ENCODE measurements around the gene PROZ. TPM values are rescaled to one million over a fixed set of nuclear protein-coding genes. Genes with fewer than 3 reads are reported as not detected.
A peak's percentile ranks its signal among the peaks of the same experiment; 100 is the strongest.

The PROZ gene
- total RNA-seq, 1 donor from 2014 or later: not detected

DNA sequence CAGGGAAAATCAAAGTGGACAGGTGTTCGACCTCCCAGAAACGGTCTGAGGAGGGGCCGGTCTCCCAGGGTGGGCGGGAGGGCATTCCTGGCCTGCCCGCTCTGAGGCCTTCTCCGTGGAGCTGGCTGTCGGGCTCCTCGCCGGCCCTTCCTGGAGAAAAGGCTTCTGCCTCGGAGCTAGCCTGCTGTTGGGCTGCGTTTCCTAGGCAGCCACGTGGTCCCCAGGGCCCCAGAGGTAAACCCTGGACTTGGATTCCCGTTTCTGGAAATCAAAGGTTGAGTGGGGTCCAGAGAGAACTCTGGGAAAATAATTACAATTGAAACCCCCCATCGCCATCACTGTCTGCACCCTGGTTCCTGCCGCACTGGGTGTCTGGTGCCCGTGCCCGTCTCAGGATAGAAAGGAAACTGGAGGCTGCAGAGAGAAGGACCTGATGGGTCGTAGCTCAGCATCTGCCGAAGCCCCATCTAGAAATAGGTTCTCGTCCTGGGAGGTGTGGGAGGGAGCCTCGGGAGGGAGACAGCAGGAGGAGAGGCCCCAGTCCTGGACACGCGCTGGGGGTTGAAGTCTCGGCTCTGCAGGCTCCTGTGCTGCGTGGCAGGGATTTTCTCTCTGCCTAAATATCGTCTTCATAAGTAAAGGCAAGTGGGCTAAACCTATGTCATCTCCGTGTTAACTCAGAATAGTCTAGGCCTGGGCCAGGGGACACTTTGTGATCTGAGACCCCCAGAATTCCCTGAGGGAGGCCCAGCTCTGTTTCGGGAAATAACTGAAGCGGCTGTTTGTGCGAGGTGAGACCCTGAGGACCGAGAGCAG, 7.7 kb upstream of the PROZ start:
- intact Hi-C loops (cut with micrococcal nuclease): no loop called here
- peak overlapping the region; percentile 26 for H3K4me3 Mint-ChIP-seq (ENCODE audit: low read depth)
- peaks cover 28% of the 10 kb centered on the region for H3K27me3 Mint-ChIP-seq (ENCODE audit: low read depth)
- DNase-seq (ENCODE audit: low spot score): no peak
- peaks cover 9% of the 10 kb centered on the region for H3K36me3 Mint-ChIP-seq (ENCODE audit: low read depth)
- no peak overlapping the region for H3K27ac Mint-ChIP-seq
- H3K9me3 Mint-ChIP-seq: peaks cover 11% of the 10 kb centered on the region
- H3K4me1 Mint-ChIP-seq (ENCODE audit: low read depth): peaks cover 14% of the 10 kb centered on the region

DNA sequence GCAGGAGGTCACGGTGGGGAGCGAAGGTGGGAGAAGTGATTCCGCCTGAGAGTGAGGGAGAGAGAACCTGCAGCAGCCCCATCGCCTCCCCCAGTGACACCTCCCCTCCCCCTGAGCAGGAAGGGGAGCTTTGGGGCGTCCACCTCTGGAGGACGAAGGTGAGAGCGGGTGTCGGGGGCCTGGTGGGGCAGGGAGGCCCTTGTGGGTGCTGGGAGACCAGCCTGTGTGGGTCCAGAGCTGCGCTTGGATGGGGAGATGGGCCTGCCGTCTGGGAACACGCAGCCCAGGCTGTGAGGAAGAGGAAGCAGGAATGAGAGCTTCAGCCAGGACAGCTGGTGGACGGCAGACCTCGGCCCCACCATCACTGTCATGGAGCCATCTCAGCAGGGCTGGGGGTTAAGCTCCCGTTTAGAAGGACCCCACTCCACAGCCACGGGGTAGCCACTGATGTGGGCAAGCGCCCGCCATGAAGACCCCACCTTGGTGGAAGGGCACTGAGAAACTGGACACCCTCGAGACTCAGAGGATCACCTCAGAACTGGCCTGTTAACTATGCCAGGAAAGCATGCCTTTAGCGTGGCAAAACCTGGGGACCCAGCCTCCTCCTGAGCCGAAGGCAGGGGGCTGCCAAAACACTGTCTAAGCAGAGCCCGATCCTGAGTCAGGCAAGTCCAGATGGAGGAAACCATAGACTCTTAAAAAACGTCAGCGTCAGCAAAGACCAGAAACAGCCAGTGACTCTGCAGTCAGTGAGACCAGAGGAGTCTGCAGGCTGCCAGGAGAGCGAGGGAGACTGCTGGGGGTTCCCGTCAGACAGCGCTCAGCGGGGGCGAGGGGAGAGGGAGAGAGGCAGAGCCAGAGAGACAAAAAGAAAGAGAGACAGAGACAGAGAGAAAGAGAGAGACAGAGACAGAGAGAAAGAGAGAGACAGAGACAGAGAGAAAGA, 6.4 kb upstream of the PROZ start:
- Mint-ChIP-seq H3K9me3 (peaks cover 14% of the 10 kb centered on the region), H3K27me3 (ENCODE audit: low read depth) (peaks cover 28% of the 10 kb centered on the region), H3K4me3 (ENCODE audit: low read depth) (peak overlapping the region; percentile 80), H3K27ac (no peak overlapping the region), H3K36me3 (ENCODE audit: low read depth) (peaks cover 9% of the 10 kb centered on the region), H3K4me1 (ENCODE audit: low read depth) (peaks cover 14% of the 10 kb centered on the region)
- no peak for DNase-seq (ENCODE audit: low spot score)
- intact Hi-C loops (cut with micrococcal nuclease): no loop called here

DNA sequence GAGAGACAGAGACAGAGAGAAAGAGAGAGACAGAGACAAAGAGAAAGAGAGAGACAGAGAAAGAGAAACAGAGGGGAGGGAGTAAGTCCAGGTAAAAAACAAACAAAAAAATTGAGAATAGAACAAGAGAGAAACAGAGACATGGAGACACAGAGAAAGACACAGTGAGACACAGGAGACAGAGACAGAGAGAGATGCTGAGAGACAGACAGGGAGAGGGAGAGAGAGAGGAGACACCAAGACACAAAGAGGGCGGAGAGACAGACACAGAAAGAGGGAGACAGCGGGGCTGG, 5.8 kb upstream of the PROZ start:
- no peak for DNase-seq (ENCODE audit: low spot score)
- H3K27me3 Mint-ChIP-seq (ENCODE audit: low read depth): peaks cover 31% of the 10 kb centered on the region
- H3K4me3 Mint-ChIP-seq (ENCODE audit: low read depth): peak overlapping the region; percentile 80
- H3K36me3 Mint-ChIP-seq (ENCODE audit: low read depth): peaks cover 9% of the 10 kb centered on the region
- peak overlapping the region; percentile 59 for H3K27ac Mint-ChIP-seq
- H3K9me3 Mint-ChIP-seq: peaks cover 18% of the 10 kb centered on the region
- intact Hi-C loops (cut with micrococcal nuclease): no loop called here
- H3K4me1 Mint-ChIP-seq (ENCODE audit: low read depth): peaks cover 14% of the 10 kb centered on the region

DNA sequence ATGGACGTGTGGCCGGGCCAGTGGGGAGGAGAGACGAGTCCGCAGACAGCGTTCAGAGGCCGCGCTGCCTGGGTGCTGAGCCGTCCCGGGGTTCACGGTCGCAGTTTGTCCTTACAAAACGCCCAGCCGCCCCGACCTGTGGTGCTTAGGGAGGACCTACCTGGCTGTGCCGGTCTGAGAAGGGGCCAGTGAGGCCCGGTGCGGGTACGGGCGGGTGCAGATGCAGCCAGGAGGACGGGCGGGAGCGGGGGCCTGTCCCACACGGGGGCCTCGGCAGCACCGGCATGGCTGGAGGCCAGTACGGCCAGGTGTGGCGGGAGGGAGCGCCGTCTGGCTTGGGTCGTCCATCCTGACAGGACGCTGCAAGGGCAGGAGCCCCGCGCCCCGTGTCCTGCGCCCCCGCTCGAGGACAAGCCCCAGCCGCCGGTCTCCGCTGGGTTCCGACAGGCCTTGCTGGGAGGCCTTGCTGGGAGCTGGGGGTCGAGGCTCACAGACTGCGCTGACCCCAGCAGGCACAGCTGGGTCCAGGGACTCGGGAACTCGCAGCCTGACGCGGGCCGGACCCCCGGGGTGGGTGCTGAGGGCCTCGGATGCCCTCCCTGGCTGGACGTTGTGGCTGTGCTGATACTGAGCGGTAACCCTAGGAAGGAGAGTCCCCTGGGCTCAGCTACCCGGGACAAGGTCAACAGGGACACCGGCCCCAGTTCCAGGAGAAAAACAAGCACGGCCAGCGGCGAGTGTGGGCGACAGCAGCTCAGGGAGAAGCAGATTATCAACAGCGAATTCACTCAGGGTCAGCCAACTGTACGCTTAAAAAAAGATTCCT, 5.3 kb upstream of the PROZ start:
- Mint-ChIP-seq H3K9me3 (peaks cover 18% of the 10 kb centered on the region), H3K4me1 (ENCODE audit: low read depth) (peaks cover 14% of the 10 kb centered on the region), H3K4me3 (ENCODE audit: low read depth) (peak overlapping the region; percentile 80), H3K27me3 (ENCODE audit: low read depth) (peaks cover 31% of the 10 kb centered on the region), H3K27ac (peak overlapping the region; percentile 59), H3K36me3 (ENCODE audit: low read depth) (peaks cover 9% of the 10 kb centered on the region)
- intact Hi-C loops (cut with micrococcal nuclease): no loop called here
- DNase-seq (ENCODE audit: low spot score): no peak

DNA sequence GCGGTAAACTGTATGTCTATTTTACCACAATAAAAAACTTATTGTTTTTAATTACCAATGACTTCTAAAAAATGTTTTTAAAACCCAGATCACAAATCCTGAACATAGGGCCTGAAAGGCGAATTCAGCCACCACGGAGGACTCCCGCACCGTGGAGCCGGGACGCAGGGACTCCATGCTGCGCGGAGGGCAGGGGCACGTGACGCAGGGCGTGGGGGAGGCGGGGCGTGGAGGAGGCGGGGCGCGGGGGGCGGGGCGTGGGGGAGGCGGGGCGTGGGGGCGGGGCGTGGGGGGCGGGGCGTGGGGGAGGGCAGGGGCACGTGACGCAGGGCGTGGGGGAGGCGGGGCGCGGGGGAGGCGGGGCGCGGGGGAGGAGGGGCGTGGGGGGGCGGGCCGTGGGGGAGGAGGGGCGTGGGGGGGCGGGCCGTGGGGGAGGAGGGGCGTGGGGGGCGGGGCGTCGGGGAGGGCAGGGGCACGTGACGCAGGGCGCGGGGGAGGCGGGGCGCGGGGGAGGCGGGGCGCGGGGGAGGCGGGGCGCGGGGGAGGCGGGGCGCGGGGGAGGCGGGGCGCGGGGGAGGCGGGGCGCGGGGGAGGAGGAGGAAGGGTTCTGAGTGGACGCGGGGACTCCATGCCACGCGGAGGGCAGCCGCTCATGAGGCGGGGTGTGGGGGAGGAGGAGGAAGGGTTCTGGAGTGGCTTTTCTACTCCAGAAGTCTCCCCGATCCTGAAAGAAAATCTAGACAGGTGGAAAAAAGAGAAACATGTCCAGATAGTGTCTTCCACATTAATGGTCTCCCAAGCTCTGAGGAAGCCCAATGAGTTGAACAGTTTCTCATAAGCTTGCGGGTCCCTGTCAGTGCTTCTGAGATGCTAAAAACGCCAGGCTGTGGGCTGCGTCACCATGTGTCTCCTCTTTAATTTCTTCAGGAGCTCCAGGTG, 4.4 kb upstream of the PROZ start:
- H3K4me1 Mint-ChIP-seq (ENCODE audit: low read depth): peaks cover 14% of the 10 kb centered on the region
- H3K27ac Mint-ChIP-seq: no peak overlapping the region
- DNase-seq (ENCODE audit: low spot score): peak; percentile 43
- H3K27me3 Mint-ChIP-seq (ENCODE audit: low read depth): peaks cover 31% of the 10 kb centered on the region
- intact Hi-C loops (cut with micrococcal nuclease): loop anchor here (2.0 kb wide), 1 partner anchor 55 kb away; the partner anchor contains the start of genes CUL4A and PCID2
- H3K9me3 Mint-ChIP-seq: peaks cover 18% of the 10 kb centered on the region
- peaks cover 9% of the 10 kb centered on the region for H3K36me3 Mint-ChIP-seq (ENCODE audit: low read depth)
- H3K4me3 Mint-ChIP-seq (ENCODE audit: low read depth): peak overlapping the region; percentile 68

DNA sequence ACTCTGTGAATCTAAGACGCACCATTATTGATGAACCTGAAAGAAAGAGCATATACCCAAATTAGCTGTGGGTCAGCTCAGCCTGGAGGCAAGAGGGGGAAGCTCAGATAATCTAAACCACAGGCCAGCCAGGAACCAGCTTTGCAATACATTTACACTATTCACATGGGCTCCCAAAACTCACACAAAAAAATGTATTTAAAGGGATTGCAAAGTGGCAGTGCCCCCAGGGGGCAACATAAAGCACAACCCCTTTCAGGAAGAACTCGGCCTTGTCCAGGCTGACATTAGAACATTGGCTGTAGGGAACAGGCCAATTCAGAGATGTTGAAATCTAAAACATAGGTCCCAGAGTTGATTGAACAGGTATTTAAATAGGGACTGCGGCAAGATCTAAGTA, 3.2 kb upstream of the PROZ start:
- H3K4me1 Mint-ChIP-seq (ENCODE audit: low read depth): peaks cover 18% of the 10 kb centered on the region
- no peak overlapping the region for H3K27ac Mint-ChIP-seq
- intact Hi-C loops (cut with micrococcal nuclease): loop anchor here (2.0 kb wide), 1 partner anchor 54 kb away; the partner anchor contains the start of genes CUL4A and PCID2

DNA sequence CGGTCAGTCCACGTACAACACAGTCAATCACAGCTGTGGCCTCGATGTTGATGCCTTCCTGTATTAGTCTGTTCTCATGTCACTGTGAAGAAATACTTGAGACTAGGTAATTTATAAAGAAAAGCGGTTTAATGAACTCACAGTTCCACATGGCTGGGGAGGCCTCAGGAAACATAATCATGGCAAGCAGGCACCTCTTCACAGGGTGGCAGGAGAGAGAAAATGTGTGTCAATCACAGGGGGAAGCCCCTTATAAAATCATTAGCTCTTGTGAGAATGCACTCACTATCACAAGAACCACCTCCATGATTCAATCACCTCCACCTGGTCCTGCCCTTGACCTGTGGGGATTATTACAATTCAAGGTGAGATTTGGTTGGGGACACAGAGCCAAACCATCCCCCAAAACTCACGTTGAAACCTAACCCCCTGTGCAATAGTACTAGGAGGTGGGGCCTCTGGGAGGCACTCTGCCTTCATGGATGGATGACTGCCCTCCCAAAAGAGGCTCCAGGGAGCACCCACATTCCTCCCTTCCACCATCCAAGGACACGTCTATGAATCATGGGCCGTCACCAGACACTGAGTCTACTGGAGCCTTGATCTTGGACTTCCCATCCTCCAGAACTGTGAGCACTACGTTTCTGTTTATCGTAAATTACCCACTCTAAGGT, 2.3 kb upstream of the PROZ start:
- peaks cover 25% of the 10 kb centered on the region for H3K4me1 Mint-ChIP-seq (ENCODE audit: low read depth)
- peaks cover 9% of the 10 kb centered on the region for H3K36me3 Mint-ChIP-seq (ENCODE audit: low read depth)
- intact Hi-C loops (cut with micrococcal nuclease): loop anchor here (2.0 kb wide), 1 partner anchor 53 kb away; the partner anchor contains the start of genes CUL4A and PCID2
- H3K27me3 Mint-ChIP-seq (ENCODE audit: low read depth): peaks cover 28% of the 10 kb centered on the region
- no peak overlapping the region for H3K27ac Mint-ChIP-seq
- DNase-seq (ENCODE audit: low spot score): no peak
- no peak overlapping the region for H3K4me3 Mint-ChIP-seq (ENCODE audit: low read depth)
- H3K9me3 Mint-ChIP-seq: peaks cover 18% of the 10 kb centered on the region

More for the DNA sequence above, 3.2 kb upstream of the PROZ start:
- peaks cover 18% of the 10 kb centered on the region for H3K9me3 Mint-ChIP-seq
- H3K36me3 Mint-ChIP-seq (ENCODE audit: low read depth): peaks cover 9% of the 10 kb centered on the region
- H3K27me3 Mint-ChIP-seq (ENCODE audit: low read depth): peaks cover 31% of the 10 kb centered on the region
- no peak for DNase-seq (ENCODE audit: low spot score)
- H3K4me3 Mint-ChIP-seq (ENCODE audit: low read depth): no peak overlapping the region

DNA sequence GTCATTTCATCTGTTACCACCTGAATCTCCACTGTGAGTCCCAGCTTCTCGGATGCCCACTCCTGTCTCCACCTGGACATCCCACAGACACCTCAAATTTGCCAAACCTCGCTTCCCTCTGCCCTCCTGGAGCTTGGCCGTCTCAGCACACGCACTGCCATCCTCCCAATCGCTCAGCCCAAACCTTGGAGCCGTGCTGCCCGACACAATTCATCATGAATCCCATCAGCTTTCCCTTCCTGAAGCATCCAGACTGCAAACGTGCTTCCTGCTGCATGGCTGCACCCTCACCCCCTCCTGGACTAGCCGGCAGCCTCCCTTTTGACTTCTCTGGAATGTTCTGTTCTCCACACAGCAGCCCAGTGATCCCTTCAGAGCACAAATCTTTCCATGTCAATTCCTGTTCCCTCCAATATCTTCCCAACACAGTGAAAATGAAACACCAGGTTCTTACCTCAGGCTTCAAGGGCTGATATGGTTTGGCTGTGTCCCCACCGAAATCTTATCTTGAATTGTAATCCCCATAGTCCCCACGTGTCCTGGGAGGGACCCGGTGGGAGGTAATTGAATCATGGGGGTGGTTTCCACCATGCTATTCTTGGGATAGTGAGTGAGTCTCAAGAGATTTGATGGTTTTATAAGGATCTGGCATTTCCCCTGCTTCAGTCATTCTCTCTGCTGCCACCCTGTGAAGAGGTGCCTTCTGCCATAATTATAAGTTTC, 1.1 kb upstream of the PROZ start:
- H3K4me3 Mint-ChIP-seq (ENCODE audit: low read depth): no peak overlapping the region
- peaks cover 17% of the 10 kb centered on the region for H3K27me3 Mint-ChIP-seq (ENCODE audit: low read depth)
- DNase-seq (ENCODE audit: low spot score): no peak
- peaks cover 18% of the 10 kb centered on the region for H3K9me3 Mint-ChIP-seq
- H3K27ac Mint-ChIP-seq: no peak overlapping the region
- peaks cover 9% of the 10 kb centered on the region for H3K36me3 Mint-ChIP-seq (ENCODE audit: low read depth)
- intact Hi-C loops (cut with micrococcal nuclease): no loop called here
- H3K4me1 Mint-ChIP-seq (ENCODE audit: low read depth): peaks cover 25% of the 10 kb centered on the region

DNA sequence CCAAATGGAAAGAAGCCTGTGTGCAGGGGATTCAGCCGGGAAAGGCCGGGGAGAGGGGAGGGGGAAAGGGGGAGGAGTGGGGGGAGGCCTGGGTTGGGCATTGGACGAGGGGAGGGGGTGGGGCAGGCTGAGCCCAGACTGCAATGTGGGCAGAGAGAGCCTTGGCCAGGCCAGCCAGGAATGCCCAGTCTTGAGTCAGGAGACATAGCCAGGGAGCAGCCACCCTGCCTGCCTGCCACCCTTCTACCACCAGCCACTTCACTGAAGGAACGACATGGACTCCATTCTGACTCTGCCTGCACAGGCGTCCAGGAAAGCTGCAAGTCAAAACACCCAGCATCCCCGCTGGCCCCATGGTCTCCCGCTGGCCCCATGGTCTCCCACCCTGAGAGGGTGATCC, 498 bp downstream of the PROZ start:
- Mint-ChIP-seq H3K4me1 (ENCODE audit: low read depth) (peaks cover 24% of the 10 kb centered on the region), H3K4me3 (ENCODE audit: low read depth) (no peak overlapping the region)
- intact Hi-C loops (cut with micrococcal nuclease): no loop called here

DNA sequence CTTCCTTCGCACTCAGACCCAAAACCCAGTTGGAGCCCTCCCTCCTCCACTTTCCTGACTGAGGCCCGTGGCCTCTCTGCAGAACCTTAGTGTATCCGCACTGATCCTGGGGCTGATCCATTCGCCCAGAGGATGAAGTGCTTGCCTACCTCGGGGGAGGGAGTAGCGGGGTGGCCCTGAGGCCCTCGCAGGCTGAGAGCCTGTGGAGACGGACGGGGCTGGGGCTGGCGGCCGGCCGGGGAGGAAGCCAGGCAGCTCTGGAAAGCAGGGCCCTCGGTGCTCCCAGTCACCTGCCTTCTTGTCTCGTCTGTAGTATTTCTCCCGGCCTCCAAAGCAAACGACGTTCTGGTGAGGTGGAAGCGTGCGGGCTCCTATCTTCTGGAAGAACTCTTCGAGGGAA, 1.3 kb downstream of the PROZ start:
- no peak for DNase-seq (ENCODE audit: low spot score)

More for the DNA sequence above, 498 bp downstream of the PROZ start:
- Mint-ChIP-seq H3K9me3 (peaks cover 18% of the 10 kb centered on the region), H3K36me3 (ENCODE audit: low read depth) (peaks cover 6% of the 10 kb centered on the region), H3K27me3 (ENCODE audit: low read depth) (peaks cover 11% of the 10 kb centered on the region), H3K27ac (no peak overlapping the region)
- DNase-seq (ENCODE audit: low spot score): no peak

DNA sequence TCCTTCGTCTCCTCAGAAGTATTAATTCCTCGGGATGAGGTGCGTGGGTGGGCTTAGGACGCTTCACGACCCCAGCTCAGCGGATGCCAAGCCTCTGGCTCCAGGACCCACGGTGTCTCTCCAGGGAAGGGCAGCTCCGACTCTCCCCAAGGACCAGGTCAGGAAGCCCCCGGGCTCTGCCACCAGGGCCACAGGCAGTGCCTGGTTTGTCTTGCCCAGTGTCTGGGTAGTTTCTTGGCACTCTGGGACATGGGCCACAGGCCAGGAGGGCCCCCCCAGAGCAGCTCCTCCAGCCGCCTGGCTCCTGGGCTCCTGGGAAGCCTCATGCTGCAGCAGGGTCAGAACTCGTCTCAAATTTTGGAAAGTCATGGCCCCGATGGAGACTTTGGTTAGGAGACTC, 2.5 kb downstream of the PROZ start:
- peaks cover 4% of the 10 kb centered on the region for H3K27me3 Mint-ChIP-seq (ENCODE audit: low read depth)
- DNase-seq (ENCODE audit: low spot score): no peak

More for the DNA sequence above, 1.3 kb downstream of the PROZ start:
- H3K4me3 Mint-ChIP-seq (ENCODE audit: low read depth): no peak overlapping the region
- peaks cover 11% of the 10 kb centered on the region for H3K27me3 Mint-ChIP-seq (ENCODE audit: low read depth)
- peaks cover 22% of the 10 kb centered on the region for H3K4me1 Mint-ChIP-seq (ENCODE audit: low read depth)
- H3K27ac Mint-ChIP-seq: no peak overlapping the region
- H3K9me3 Mint-ChIP-seq: peaks cover 17% of the 10 kb centered on the region
- intact Hi-C loops (cut with micrococcal nuclease): no loop called here
- H3K36me3 Mint-ChIP-seq (ENCODE audit: low read depth): peaks cover 6% of the 10 kb centered on the region

More for the DNA sequence above, 2.5 kb downstream of the PROZ start:
- Mint-ChIP-seq H3K36me3 (ENCODE audit: low read depth) (no peaks in the 10 kb centered on the region), H3K9me3 (peaks cover 4% of the 10 kb centered on the region), H3K27ac (peak overlapping the region; percentile 60), H3K4me1 (ENCODE audit: low read depth) (peaks cover 19% of the 10 kb centered on the region), H3K4me3 (ENCODE audit: low read depth) (peak overlapping the region; percentile 58)
- intact Hi-C loops (cut with micrococcal nuclease): no loop called here

Measured in activated T-helper 2 cell treated with anti-CD3 and anti-CD28 coated beads, Interferon-gamma antibody, Interleukin-2, Interleukin-4, amounts not matched to agents 10 μg/mL and 5 μg/mL and 100 μg/mL, durations not matched to agents 14 hours and 24 hours and 36 hours (primary cell).